Fibroblast of lung (primary cell): Measurements from ENCODE around the gene CSF1R.

Experiments used
- CTCF ChIP-seq, 2 donors: IDR thresholded peaks in 1 of 2; conservative IDR thresholded peaks in 1 of 2; 1 replicate in 1 of 2; 2 replicates in 1 of 2; pipeline ENCODE4 v1.5.1; 2011 to 2012; ENCODE audit warnings: low read length in 2 of 2, control low read depth in 1 of 2, inconsistent platforms in 1 of 2, low read depth in 1 of 2, mild to moderate bottlenecking in 1 of 2
- EZH2 ChIP-seq: IDR thresholded peaks from 2 replicates; pipeline ENCODE4 v1.5.1; 2012; ENCODE audit warnings: low read length, control low read depth, mild to moderate bottlenecking; ENCODE audit errors: missing control alignments

GRCh38 chr5:150120062-150120441 lies 33.7 kb upstream of the CSF1R start:
- TF ChIP-seq CTCF (conservative IDR thresholded peaks at IDR 0.05 in 1 of 2, IDR thresholded peaks at IDR 0.05 in 1 of 2; ENCODE audit: low read depth in 1 of 2, low read length in 2 of 2) (no peak), EZH2 (no peak)
